Skeletal muscle satellite cell (primary cell): ENCODE data around the gene CDC37L1.

Source experiments
- H3K27me3 ChIP-seq: 2 replicates; pipeline ENCODE4 v1.7.0; 2013; ENCODE audit warnings: low read length; ENCODE audit not compliant: control insufficient read depth, insufficient read depth
- H3K36me3 ChIP-seq: 2 replicates; pipeline ENCODE4 v1.7.0; 2013; ENCODE audit warnings: mild to moderate bottlenecking, control low read depth, low read length; ENCODE audit not compliant: insufficient read depth
- H3K4me1 ChIP-seq: 2 replicates; pipeline ENCODE4 v1.7.0; 2013; ENCODE audit warnings: low read length; ENCODE audit not compliant: control insufficient read depth, insufficient read depth
- H3K4me2 ChIP-seq: 2 replicates; pipeline ENCODE4 v1.7.0; 2013; ENCODE audit warnings: mild to moderate bottlenecking, low read length
- H3K4me3 ChIP-seq: 2 replicates; pipeline ENCODE4 v1.7.0; 2013; ENCODE audit warnings: low read length
- H3K9ac ChIP-seq: 2 replicates; pipeline ENCODE4 v1.7.0; 2013; ENCODE audit warnings: mild to moderate bottlenecking, low read depth, low read length, moderate library complexity
- H3K9me3 ChIP-seq: replicated peaks from 2 replicates; pipeline ENCODE4 v1.7.0; 2013; ENCODE audit warnings: mild to moderate bottlenecking, control low read depth, low read length

CDC37L1 gene

DNA sequence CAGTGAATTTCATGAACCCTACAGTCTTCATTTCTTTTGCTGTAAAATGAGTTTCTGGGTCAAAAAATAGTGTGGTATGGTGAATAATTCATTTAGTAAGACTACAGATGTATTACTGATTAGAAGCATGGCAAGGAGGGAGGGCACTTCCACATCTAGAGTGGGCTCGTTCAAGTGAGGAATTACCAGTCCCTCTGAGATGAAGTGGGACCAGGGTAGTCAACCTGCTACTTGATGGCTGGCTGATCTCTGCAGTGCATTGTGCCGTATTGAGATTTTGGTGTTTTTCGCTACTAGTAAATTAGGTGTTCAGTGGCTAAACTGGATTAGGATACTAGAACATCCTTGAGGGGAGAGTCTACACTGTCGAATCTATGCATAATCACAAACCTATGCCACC lies 10.8 kb downstream of the CDC37L1 start:
- H3K4me2 ChIP-seq = no peak overlapping the region
- H3K9ac ChIP-seq = no peak overlapping the region
- H3K4me3 ChIP-seq = no peak overlapping the region
- H3K27me3 ChIP-seq = no peaks in the 10 kb centered on the region
- H3K36me3 ChIP-seq = peaks cover 36% of the 10 kb centered on the region
- no peaks in the 10 kb centered on the region for H3K9me3 ChIP-seq
- peaks cover 30% of the 10 kb centered on the region for H3K4me1 ChIP-seq

- no peak overlapping the region for H3K9ac ChIP-seq
- H3K9me3 ChIP-seq = no peaks in the 10 kb centered on the region
Observed at GRCh38 chr9:4691795-4692194, 12.4 kb downstream of the CDC37L1 start.

GRCh38 chr9:4700091-4700490 lies 20.7 kb downstream of the CDC37L1 start:
- Histone ChIP-seq H3K4me2 (no peak overlapping the region), H3K4me1 (peaks cover 6% of the 10 kb centered on the region), H3K4me3 (no peak overlapping the region), H3K36me3 (peaks cover 47% of the 10 kb centered on the region), H3K27me3 (no peaks in the 10 kb centered on the region), H3K9me3 (no peaks in the 10 kb centered on the region), H3K9ac (no peak overlapping the region)

More at GRCh38 chr9:4691795-4692194, 12.4 kb downstream of the CDC37L1 start:
- Histone ChIP-seq H3K4me3 (no peak overlapping the region), H3K36me3 (peaks cover 28% of the 10 kb centered on the region), H3K4me2 (no peak overlapping the region), H3K27me3 (no peaks in the 10 kb centered on the region), H3K4me1 (peaks cover 29% of the 10 kb centered on the region)

DNA sequence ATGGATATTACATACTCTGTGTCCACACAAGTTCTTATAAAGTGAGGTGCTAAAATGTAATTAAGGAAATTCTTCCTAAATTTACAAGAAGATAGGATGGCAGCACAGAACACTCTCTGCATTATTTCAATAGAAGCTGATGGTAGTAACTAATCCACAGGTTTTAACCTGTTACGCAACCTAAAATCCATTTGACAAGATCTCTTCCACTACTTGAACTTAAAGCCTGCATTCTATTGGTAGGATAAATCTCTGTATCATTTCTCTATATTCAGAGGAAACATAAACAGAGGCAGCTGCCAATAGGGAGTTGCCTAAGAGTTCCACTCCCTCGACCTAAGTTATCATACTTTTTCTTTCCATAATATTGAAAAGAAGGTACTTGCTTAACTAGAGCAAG lies 21.6 kb downstream of the CDC37L1 start:
- peaks cover 5% of the 10 kb centered on the region for H3K4me1 ChIP-seq
- no peak overlapping the region for H3K4me2 ChIP-seq
- no peak overlapping the region for H3K9ac ChIP-seq
- H3K36me3 ChIP-seq = peaks cover 50% of the 10 kb centered on the region
- H3K27me3 ChIP-seq = no peaks in the 10 kb centered on the region
- no peak overlapping the region for H3K4me3 ChIP-seq
- H3K9me3 ChIP-seq = no peaks in the 10 kb centered on the region

DNA sequence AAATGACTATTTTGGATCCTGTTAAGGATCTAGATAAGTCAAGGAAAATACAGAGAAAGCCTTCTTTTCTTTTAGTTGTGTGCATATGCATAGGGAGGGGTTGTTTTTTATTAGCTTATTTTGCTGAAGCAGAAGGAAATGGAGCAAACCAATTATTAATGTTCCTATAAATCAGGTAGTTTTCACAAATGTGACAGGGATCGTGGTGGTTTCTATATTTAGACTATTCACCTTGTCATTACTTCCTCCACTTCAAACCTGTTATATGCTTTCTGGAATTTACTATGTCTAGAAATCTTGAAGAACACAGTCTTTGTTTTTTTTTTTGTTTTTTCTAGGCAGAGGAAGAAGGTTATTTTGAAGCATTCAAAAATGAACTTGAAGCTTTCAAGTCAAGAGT lies 22.2 kb downstream of the CDC37L1 start:
- H3K4me1 ChIP-seq = no peaks in the 10 kb centered on the region
- H3K4me2 ChIP-seq = no peak overlapping the region
- H3K36me3 ChIP-seq = peaks cover 53% of the 10 kb centered on the region
- no peak overlapping the region for H3K9ac ChIP-seq
- H3K9me3 ChIP-seq = no peaks in the 10 kb centered on the region
- no peaks in the 10 kb centered on the region for H3K27me3 ChIP-seq
- H3K4me3 ChIP-seq = no peak overlapping the region

DNA sequence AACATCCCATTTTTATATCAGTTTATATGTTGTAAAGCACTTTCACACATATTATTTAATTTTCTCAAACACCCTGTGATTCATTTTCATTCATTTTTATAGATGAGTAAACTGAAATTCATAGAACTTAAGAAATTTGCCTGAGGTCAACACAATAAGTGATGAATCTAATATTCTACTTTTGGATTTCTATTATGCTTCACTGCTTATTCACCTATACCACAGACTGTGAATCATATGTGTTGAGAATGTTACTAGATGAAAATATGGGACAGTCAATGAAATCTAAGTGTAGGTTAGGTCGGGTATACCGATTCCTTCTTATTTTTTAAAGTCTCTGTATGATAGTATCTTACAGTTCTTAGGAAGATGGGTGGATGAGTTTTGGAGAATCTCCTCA lies 24.8 kb downstream of the CDC37L1 start:
- H3K4me1 ChIP-seq = no peaks in the 10 kb centered on the region
- H3K9ac ChIP-seq = no peak overlapping the region
- H3K9me3 ChIP-seq = no peaks in the 10 kb centered on the region
- no peaks in the 10 kb centered on the region for H3K27me3 ChIP-seq
- no peak overlapping the region for H3K4me2 ChIP-seq
- H3K4me3 ChIP-seq = no peak overlapping the region
- peaks cover 43% of the 10 kb centered on the region for H3K36me3 ChIP-seq

GRCh38 chr9:4706021-4706420 lies 26.7 kb downstream of the CDC37L1 start:
- Histone ChIP-seq H3K9ac (no peak overlapping the region), H3K4me1 (no peaks in the 10 kb centered on the region), H3K4me2 (no peak overlapping the region), H3K4me3 (no peak overlapping the region), H3K36me3 (peaks cover 36% of the 10 kb centered on the region), H3K27me3 (no peaks in the 10 kb centered on the region), H3K9me3 (no peaks in the 10 kb centered on the region)

GRCh38 chr9:4706971-4707622 lies 27.7 kb downstream of the CDC37L1 start:
- Histone ChIP-seq H3K9ac (no peak overlapping the region), H3K4me2 (no peak overlapping the region), H3K27me3 (no peaks in the 10 kb centered on the region), H3K4me1 (no peaks in the 10 kb centered on the region), H3K4me3 (no peak overlapping the region), H3K36me3 (peaks cover 31% of the 10 kb centered on the region), H3K9me3 (no peaks in the 10 kb centered on the region)

DNA sequence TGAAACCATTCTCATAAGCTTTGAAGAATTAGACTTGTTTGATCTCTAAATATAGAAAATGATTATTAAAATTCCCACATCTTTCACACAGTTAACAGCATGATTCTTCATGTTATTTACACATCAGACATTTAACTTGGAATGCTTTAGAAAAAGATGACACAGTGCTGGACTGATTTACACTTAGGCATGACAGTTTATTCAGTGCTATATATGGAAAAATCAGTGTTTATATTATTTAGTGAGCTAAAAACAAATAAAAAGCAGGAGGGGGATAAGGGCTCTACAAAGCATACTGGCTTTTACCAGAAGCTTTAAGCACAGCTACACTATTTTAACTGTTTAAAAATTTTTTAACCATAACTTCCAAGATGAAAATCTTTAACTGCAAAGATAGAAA lies 30.0 kb downstream of the CDC37L1 start:
- Histone ChIP-seq H3K4me1 (no peaks in the 10 kb centered on the region), H3K4me2 (no peak overlapping the region), H3K4me3 (no peak overlapping the region), H3K27me3 (no peaks in the 10 kb centered on the region), H3K9me3 (no peaks in the 10 kb centered on the region), H3K36me3 (peaks cover 25% of the 10 kb centered on the region), H3K9ac (no peak overlapping the region)

GRCh38 chr9:4713849-4714248 lies 34.5 kb downstream of the CDC37L1 start:
- H3K27me3 ChIP-seq = no peaks in the 10 kb centered on the region
- no peak overlapping the region for H3K4me3 ChIP-seq
- H3K36me3 ChIP-seq = peaks cover 35% of the 10 kb centered on the region
- no peaks in the 10 kb centered on the region for H3K9me3 ChIP-seq
- no peaks in the 10 kb centered on the region for H3K4me1 ChIP-seq
- no peak overlapping the region for H3K9ac ChIP-seq
- H3K4me2 ChIP-seq = no peak overlapping the region

GRCh38 chr9:4714266-4715016 lies 35.1 kb downstream of the CDC37L1 start:
- Histone ChIP-seq H3K9ac (no peak overlapping the region), H3K9me3 (no peaks in the 10 kb centered on the region), H3K27me3 (no peaks in the 10 kb centered on the region), H3K4me2 (no peak overlapping the region), H3K4me3 (no peak overlapping the region), H3K36me3 (peaks cover 31% of the 10 kb centered on the region), H3K4me1 (no peaks in the 10 kb centered on the region)

- no peaks in the 10 kb centered on the region for H3K27me3 ChIP-seq
- no peak overlapping the region for H3K4me3 ChIP-seq
- no peak overlapping the region for H3K9ac ChIP-seq
- peaks cover 26% of the 10 kb centered on the region for H3K36me3 ChIP-seq
- no peak overlapping the region for H3K4me2 ChIP-seq
- no peaks in the 10 kb centered on the region for H3K4me1 ChIP-seq
- H3K9me3 ChIP-seq = no peaks in the 10 kb centered on the region
Observed at GRCh38 chr9:4716163-4716562, 36.8 kb downstream of the CDC37L1 start.
